Stimulated activated effector memory CD8-positive, alpha-beta T cell treated with anti-CD3 and anti-CD28 coated beads, Interleukin-12 subunit alpha, Interleukin-12 subunit beta, amount 100 ng/mL, for 72 hours (primary cell): ENCODE results near the gene PDE3B.
A peak's percentile ranks its signal among the peaks of the same experiment; 100 is the strongest.

Source experiments
- ATAC-seq: fragments of 150-1000 bp; cut with Tn5 transposase; 2 replicates; pipeline ENCODE4 v1.10.0; 2021
- DNase-seq, 2 donors: peaks; one replicate each; pipeline ENCODE4 v3.0.0; 2021 to 2022; ENCODE audit warnings: low spot score in 2 of 2
- H3K27ac Mint-ChIP-seq: one replicate; pipeline ENCODE4 v1.8.0; 2022; ENCODE audit warnings: mild to moderate bottlenecking, mixed read lengths
- H3K36me3 Mint-ChIP-seq: one replicate; pipeline ENCODE4 v1.8.0; 2022; ENCODE audit warnings: mild to moderate bottlenecking, mixed read lengths
- H3K4me1 Mint-ChIP-seq: one replicate; pipeline ENCODE4 v1.8.0; 2022; ENCODE audit warnings: mixed read lengths
- H3K4me3 Mint-ChIP-seq: one replicate; pipeline ENCODE4 v1.8.0; 2022; ENCODE audit warnings: mild to moderate bottlenecking, mixed read lengths
- H3K9me3 Mint-ChIP-seq: one replicate; pipeline ENCODE4 v1.8.0; 2022; ENCODE audit warnings: mixed read lengths

Gene PDE3B

DNA sequence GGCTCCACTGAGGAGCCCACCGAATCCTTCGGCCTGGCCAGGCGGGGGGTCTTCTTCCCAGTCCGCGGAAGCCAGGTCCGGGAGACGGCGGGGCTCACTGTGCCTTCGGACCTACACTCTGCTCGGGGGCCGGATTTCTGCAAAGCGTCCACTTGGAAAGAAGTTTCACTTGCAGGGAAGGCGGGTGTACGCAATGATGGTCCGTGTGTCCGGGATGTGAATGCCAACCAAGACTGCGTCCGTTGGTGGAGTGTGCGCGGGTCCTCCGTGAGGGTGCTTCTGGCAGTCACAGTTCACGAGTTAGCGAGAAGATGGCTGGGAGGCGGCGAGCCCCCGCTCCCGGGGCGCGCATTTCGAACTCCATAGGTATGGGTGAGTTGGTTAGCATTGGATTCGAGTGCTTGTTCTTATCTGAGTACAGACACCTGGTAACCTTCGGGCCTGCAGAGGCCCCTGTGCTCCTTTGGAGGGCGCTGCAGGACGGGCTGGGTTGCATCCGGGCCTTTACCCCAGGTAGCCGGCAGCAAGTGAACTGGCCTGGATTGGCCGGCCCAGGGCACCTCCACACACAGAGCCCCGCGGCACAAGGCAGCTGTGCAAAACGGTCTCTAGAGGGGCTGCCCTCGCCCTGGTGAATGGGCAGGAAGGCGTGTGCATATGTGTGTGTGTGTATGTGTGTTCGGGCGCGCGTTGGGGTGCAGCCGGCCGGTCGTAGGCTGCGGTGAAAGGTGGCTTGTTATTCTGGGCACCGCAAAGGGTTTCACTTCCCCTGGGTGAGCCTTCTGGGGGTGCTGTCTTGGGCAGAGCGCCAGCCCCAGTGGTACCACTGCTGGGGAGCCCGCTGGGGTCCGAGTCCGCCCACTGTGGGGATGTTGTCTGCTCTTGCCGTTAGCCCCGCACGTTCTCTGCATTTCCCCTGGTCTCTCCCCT lies 261.8 kb downstream of the PDE3B start:
- H3K9me3 Mint-ChIP-seq: no peaks in the 10 kb centered on the region
- H3K27ac Mint-ChIP-seq: peak overlapping the region; percentile 92
- H3K4me3 Mint-ChIP-seq: peak overlapping the region; percentile 91
- peak; percentile 81 for ATAC-seq
- DNase-seq: peak; percentile 75 to 90
- peaks cover 42% of the 10 kb centered on the region for H3K4me1 Mint-ChIP-seq
- peaks cover 17% of the 10 kb centered on the region for H3K36me3 Mint-ChIP-seq

DNA sequence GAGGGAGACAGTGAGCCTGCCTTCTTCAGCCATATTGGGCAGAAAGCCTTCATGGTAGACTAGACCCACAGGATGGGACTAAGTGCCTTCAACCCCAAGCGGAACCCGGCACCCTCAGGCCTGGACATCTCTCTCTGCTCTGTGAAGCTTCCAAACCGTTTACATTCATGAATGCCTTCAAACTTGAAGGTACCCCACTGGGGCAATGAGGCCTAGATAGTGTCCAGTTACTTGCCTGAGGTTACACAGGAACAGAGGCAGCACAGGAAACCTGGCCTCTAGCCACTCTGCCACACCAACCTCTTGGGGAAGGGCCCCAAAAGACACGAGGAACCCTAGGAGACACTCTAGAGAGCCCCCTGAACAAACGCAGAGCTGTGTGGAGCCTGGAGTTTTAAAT lies 263.0 kb downstream of the PDE3B start:
- Mint-ChIP-seq H3K27ac (no peak overlapping the region), H3K4me1 (peaks cover 42% of the 10 kb centered on the region), H3K36me3 (peaks cover 17% of the 10 kb centered on the region), H3K9me3 (no peaks in the 10 kb centered on the region), H3K4me3 (peak overlapping the region; percentile 91)
- DNase-seq (no peak), ATAC-seq (no peak)

DNA sequence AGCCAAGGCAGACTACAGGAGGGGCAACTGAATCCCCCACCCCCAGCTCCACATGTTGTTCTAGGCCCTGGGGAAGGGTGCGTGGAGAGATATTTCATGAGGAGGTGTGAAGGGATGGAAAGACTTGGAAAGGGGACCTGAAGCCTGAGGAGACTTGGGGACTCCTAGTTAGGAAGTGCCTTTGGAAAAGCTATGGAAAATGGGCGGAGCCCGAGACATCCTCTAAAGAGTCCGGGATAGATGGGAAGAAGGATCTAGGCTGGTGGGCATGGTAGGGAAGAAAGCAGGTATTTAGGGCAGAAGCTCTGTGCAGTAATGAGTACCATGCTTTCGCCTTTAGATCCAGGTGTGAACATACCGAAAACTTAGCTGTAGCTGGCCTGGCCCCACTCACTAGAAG lies 263.4 kb downstream of the PDE3B start:
- Mint-ChIP-seq H3K9me3 (no peaks in the 10 kb centered on the region), H3K4me1 (peaks cover 42% of the 10 kb centered on the region), H3K27ac (no peak overlapping the region), H3K4me3 (peak overlapping the region; percentile 91), H3K36me3 (peaks cover 17% of the 10 kb centered on the region)
- no peak for DNase-seq
- ATAC-seq: no peak

DNA sequence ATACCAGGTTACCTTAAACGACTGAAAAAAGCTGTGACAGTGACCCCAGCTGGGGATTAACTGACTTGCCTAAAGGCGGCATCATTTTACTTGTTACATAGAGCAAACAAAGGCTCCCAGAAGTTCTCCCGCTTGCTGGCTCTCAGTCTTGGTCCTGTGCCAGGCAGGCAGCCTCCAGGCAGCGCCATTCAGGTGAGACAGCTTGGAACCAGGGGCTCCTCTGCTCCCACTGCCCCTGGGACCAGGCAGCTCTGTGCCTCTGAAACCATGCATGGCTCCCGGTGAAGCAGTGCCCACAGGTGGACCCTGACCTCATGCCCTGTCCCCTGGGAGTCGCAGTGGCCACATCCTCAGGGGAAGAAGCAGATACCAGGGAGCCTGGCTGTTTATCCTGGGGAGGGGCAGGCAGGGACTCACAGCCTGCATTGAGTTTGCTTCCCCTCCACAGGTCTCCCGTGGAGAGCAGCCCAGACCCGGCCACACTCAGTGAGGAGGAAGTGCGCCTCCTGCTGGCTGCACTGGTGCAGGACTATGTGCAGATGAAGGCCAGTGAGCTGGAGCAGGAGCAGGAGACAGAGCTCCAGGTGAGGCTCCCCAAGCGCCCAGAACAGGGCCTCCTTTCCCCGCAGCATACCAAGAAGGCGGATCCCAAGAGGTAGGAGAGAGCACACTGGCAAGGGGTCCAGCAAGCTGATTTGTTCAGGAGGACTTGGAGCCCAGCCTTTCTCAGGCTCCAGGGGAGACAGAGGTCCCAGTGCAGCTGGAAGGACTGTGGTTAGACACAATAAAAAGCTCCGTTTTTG lies 264.0 kb downstream of the PDE3B start:
- Mint-ChIP-seq H3K4me1 (peaks cover 42% of the 10 kb centered on the region), H3K27ac (peak overlapping the region; percentile 60)

DNA sequence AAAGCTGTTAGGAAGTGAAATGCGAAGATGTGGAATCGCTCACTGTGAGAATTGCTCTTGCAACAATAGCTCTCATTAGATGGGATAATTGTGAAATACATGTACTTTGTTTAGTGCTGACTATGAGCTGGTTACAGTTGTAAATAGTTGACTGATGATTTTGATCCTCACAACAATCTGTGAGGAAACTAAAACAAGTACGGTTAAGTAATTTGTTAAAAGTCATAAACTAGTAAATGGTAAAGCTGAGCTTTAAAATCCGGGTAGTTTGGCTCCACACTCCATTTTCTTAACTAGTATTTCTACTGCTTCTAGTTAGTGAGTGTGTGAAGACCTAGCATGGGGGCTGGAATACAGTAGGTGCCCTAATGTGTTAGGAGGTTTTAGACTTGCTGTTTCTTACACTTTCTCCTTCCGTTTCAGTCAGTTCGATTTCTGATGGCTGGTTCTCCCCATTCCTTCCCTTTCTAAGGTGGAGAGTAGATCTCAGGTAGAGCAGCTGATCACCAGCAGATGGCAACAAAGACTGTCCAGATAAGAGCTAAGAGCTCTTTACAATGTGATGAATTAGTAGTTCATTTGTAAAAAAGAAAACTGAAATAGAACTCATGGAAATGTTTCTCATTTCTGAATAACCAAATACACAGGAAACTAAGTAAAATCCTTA lies 264.7 kb downstream of the PDE3B start:
- ATAC-seq (peak; percentile 35), DNase-seq (no peak)
- Mint-ChIP-seq H3K9me3 (no peaks in the 10 kb centered on the region), H3K36me3 (peaks cover 22% of the 10 kb centered on the region), H3K4me1 (peaks cover 42% of the 10 kb centered on the region), H3K4me3 (no peak overlapping the region), H3K27ac (peak overlapping the region; percentile 60)

More for the DNA sequence above, 264.0 kb downstream of the PDE3B start:
- Mint-ChIP-seq H3K36me3 (peaks cover 20% of the 10 kb centered on the region), H3K9me3 (no peaks in the 10 kb centered on the region), H3K4me3 (no peak overlapping the region)
- ATAC-seq (peak; percentile 78), DNase-seq (peak; percentile 88 to 93)

DNA sequence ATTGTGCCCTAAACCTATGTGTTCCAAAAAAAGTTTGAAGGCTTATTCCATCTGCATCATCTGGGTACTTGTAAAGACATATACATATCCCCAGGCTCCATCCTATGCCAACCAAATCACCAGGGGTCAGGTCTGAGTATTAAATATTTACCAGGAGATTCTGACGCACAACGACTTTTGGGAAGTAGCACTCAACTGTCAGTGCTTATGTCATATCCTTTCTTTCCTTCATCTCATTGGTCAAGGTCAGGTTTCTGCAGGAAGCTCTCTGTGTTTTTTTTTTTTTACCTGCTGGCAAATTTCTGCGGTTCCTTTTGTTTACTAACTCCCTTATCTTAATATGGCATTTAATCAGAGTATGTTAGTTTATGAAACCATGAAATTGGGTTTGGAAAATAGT lies 270.9 kb downstream of the PDE3B start:
- ATAC-seq (no peak), DNase-seq (no peak)
- Mint-ChIP-seq H3K27ac (no peak overlapping the region), H3K4me1 (no peaks in the 10 kb centered on the region), H3K4me3 (no peak overlapping the region), H3K36me3 (peaks cover 4% of the 10 kb centered on the region), H3K9me3 (no peaks in the 10 kb centered on the region)

DNA sequence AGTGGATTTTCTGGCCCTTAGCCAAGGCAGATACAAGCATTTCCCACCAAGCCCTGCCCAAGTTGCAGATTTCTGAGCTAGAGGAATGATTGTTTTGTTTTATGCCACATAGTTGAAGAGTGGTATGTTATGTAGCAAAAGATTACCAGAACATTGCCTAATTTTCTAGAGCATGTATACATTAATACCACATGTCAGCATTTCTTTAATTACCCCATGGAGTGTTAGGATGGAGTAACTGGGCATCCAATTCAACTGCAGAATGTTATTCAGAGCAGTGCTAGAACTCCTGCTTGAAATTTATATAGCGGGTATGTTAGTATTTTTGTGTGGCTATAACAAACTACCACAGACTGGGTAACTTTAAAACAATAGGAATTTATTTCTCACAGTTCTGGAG lies 272.8 kb downstream of the PDE3B start:
- ATAC-seq: no peak

More for the DNA sequence above, 272.8 kb downstream of the PDE3B start:
- peaks cover 4% of the 10 kb centered on the region for H3K36me3 Mint-ChIP-seq
- no peak overlapping the region for H3K27ac Mint-ChIP-seq
- no peaks in the 10 kb centered on the region for H3K4me1 Mint-ChIP-seq
- DNase-seq: no peak
- H3K9me3 Mint-ChIP-seq: no peaks in the 10 kb centered on the region
- H3K4me3 Mint-ChIP-seq: no peak overlapping the region
